ENCODE results near the gene NOTCH3. TPM values are rescaled to one million over a fixed set of nuclear protein-coding genes. Genes with fewer than 3 reads are reported as not detected.

Gene NOTCH3
- total and polyA plus RNA-seq, 2 of the 8 experiments (the other 6 are each of a cell fraction or from before 2014, with no cell fraction given) = 37.5 to 107 TPM

GRCh38 chr19:15137777-15138176 lies 63.0 kb downstream of the NOTCH3 start:
- no peak overlapping the region for H3K56ac ChIP-seq (replicated peaks; ENCODE audit: insufficient read length, low read depth, low read length)
- no peaks in the 10 kb centered on the region for H3K79me1 ChIP-seq (ENCODE audit: low read depth, low read length)
- no peak overlapping the region for H3K4me3 ChIP-seq (ENCODE audit: extremely low read depth in 1 of 4, insufficient read depth in 2 of 4, low read depth in 3 of 4, low read length in 4 of 4)
- no peak overlapping the region for H4K91ac ChIP-seq (replicated peaks; ENCODE audit: insufficient read length, low read length)
- H3K27ac ChIP-seq (ENCODE audit: low read depth, low read length) = no peak overlapping the region
- H2BK20ac ChIP-seq (ENCODE audit: low read length) = no peak overlapping the region
- TF ChIP-seq JUN (IDR thresholded peaks at IDR 0.05; ENCODE audit: low read depth, low read length) (no peak), ZNF274 (IDR thresholded peaks at IDR 0.05; ENCODE audit: borderline replicate concordance, extremely low read depth, low read length) (no peak), HDAC6 (IDR thresholded peaks at IDR 0.05; ENCODE audit: low read depth, low read length) (no peak), CBX8 (IDR thresholded peaks at IDR 0.05; ENCODE audit: borderline replicate concordance, low read depth, low read length) (no peak)
- H3K27me3 ChIP-seq (replicated peaks in 1 of 4; ENCODE audit: control insufficient read depth in 3 of 4, extremely low read depth in 1 of 4, insufficient read depth in 3 of 4, low read length in 3 of 4) = no peaks in the 10 kb centered on the region; a peak in 2 of 7 replicates
- H3K9ac ChIP-seq (replicated peaks in 1 of 4; ENCODE audit: extremely low read depth in 1 of 4, low read depth in 3 of 4, low read length in 3 of 4) = no peak overlapping the region
- peaks cover 0 to 11% of the 10 kb centered on the region in 2 experiments; a peak in 2 of 4 replicates for H3K9me3 ChIP-seq (ENCODE audit: insufficient read depth in 2 of 2, low read depth in 1 of 2, low read length in 1 of 2)
- H2AFZ ChIP-seq (ENCODE audit: low read length) = no peak overlapping the region
- no peaks in the 10 kb centered on the region for H3K4me1 ChIP-seq (replicated peaks in 1 of 4; ENCODE audit: control insufficient read depth in 3 of 4, insufficient read depth in 4 of 4, low read length in 3 of 4)
- H4K5ac ChIP-seq (ENCODE audit: insufficient read length, low read depth, low read length) = no peak overlapping the region
- H3K79me2 ChIP-seq (ENCODE audit: control insufficient read depth in 1 of 2, insufficient read depth in 2 of 2, low read length in 2 of 2) = no peaks in the 10 kb centered on the region
- H2BK15ac ChIP-seq (ENCODE audit: low read length) = no peak overlapping the region
- no peak overlapping the region for H2BK120ac ChIP-seq (replicated peaks; ENCODE audit: low read depth, low read length)
- H3K4ac ChIP-seq (replicated peaks; ENCODE audit: insufficient read length, low read depth, low read length) = no peak overlapping the region
- ChIA-PET POLR2A (ENCODE audit: partially characterized antibody) (no interaction called here), CTCF (ENCODE audit: partially characterized antibody) (interaction anchor here (1.2 to 3.0 kb wide), 2 partner anchors 16 to 38 kb away, joined by 3 to 10 read pairs; no protein-coding TSS in a partner anchor)
- FAIRE-seq = no peak
- no peak overlapping the region for H2BK5ac ChIP-seq (ENCODE audit: low read depth, low read length)
- no peak overlapping the region for H3K4me2 ChIP-seq (ENCODE audit: insufficient read depth in 1 of 2, low read depth in 2 of 2, low read length in 2 of 2)
- no peaks in the 10 kb centered on the region for H4K20me1 ChIP-seq (replicated peaks in 1 of 2; ENCODE audit: control insufficient read depth in 1 of 2, insufficient read depth in 2 of 2, low read length in 2 of 2)
- H2AK5ac ChIP-seq (ENCODE audit: low read depth, low read length) = no peak overlapping the region
- no peak overlapping the region for H3K23ac ChIP-seq (ENCODE audit: insufficient read length)
- H3K18ac ChIP-seq (ENCODE audit: extremely low read depth, low read length) = no peak overlapping the region
- H3K14ac ChIP-seq (ENCODE audit: insufficient read length) = no peak overlapping the region
- H3K36me3 ChIP-seq (ENCODE audit: control insufficient read depth in 2 of 4, insufficient read depth in 4 of 4, low read length in 3 of 4) = no peaks in the 10 kb centered on the region
- no peak for DNase-seq (ENCODE audit: low read depth in 1 of 2, low spot score in 2 of 2)
- H4K8ac ChIP-seq (ENCODE audit: extremely low read depth, insufficient read depth, low read length) = no peak overlapping the region
- no peak overlapping the region for H2BK12ac ChIP-seq (ENCODE audit: low read depth, low read length)
- no peaks in the 10 kb centered on the region; the same call in 1 of the 2 replicates for H3K23me2 ChIP-seq (ENCODE audit: low read depth, low read length)

Data from H1 (cell line).